Stimulated activated CD8-positive, alpha-beta memory T cell treated with anti-CD3 and anti-CD28 coated beads, Interleukin-15, amount 100 ng/mL, for 24 hours (primary cell): ENCODE data around the gene MYO18B.

Experiments
- DNase-seq: peaks from one replicate; pipeline ENCODE4 v3.0.0-alpha.2; 2020; ENCODE audit warnings: low read depth

The MYO18B gene

GRCh38 chr22:25824828-25825423, 82.9 kb downstream of the MYO18B start:
- no peak for DNase-seq

- no peak for DNase-seq
Measured at GRCh38 chr22:25827415-25827814, 85.4 kb downstream of the MYO18B start.

- DNase-seq: no peak
Measured at GRCh38 chr22:25828422-25828821, 86.4 kb downstream of the MYO18B start.

DNA sequence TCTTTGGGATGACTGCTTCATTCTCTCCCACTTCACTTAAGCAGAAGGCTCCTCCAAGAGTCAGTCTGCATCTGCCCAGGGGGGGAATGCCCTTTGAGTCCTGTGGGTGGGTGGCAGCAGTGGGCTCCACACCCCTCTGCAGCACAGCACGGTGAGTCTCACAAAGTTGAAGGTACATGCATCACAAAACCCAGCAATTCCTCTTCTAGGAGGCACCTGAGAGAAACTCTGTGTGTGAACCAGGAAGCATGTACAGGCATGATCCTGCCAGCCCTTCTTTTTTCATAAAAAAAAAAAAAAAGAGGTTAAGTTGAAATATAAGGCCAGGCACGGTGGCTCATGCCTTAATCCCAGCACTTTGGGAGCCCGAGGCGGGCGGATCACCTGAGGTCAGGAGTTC, 87.2 kb downstream of the MYO18B start:
- DNase-seq: no peak

GRCh38 chr22:25829808-25830777, 88.1 kb downstream of the MYO18B start:
- no peak for DNase-seq

DNA sequence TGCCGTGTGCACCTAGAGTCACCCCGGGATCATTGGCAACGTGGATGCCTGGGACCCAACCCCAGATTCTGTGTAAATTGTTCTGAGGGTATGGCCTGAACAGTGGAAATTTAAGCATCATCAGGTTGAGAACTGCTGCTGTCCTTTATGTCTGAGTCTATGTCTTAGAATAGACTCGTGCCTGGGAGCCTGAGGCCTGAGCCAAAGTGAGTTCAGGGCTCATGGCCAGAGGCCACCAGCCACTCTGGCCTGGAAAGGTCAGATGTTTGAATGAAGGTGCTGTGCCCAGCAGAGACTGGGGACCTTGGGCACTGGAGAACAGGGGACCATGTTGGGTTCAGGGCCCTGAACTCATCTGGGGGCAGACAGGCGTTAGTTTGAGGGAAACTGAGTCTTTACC, 91.1 kb downstream of the MYO18B start:
- no peak for DNase-seq

- DNase-seq: no peak
Measured at GRCh38 chr22:25833676-25834075, 91.7 kb downstream of the MYO18B start.

DNA sequence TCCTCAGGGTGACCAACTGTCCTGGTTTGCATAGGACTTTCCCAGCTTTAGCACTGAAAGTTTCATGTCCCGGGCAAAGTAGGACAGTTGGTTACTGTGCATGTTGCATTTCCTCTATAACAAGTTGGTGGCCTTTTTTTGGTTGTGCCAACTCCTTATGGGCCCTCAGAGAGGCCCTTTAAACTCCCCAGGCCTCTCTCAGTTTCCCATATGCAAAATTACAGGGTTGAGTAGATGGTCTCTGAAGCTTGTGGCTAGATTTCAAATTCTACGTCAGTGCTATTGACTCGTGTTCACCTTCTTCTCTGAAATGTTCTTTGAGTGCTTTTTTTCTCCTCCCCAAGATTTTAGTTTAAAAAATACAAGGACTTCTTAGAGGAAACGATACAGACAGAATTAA, 92.5 kb downstream of the MYO18B start:
- no peak for DNase-seq

DNA sequence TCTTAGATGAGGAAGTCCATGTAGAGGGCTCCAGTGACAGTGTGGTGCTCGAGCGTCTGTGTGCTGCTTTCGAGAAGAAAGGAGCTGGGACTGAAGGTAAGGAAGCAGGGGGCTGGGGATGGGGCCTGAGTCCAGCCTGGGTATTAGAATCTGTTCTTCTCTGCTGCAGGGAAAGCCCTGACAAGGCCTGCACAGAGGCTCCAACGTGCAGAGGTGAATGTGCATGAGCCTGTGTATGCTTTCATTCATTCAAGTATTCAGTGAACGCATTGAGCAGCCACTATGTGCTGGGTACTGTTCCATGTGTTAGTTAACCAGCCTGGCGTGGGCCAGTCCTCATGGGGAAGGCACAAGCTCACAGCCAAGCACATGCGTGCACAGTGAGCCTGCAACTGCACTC, 93.4 kb downstream of the MYO18B start:
- DNase-seq: no peak

DNA sequence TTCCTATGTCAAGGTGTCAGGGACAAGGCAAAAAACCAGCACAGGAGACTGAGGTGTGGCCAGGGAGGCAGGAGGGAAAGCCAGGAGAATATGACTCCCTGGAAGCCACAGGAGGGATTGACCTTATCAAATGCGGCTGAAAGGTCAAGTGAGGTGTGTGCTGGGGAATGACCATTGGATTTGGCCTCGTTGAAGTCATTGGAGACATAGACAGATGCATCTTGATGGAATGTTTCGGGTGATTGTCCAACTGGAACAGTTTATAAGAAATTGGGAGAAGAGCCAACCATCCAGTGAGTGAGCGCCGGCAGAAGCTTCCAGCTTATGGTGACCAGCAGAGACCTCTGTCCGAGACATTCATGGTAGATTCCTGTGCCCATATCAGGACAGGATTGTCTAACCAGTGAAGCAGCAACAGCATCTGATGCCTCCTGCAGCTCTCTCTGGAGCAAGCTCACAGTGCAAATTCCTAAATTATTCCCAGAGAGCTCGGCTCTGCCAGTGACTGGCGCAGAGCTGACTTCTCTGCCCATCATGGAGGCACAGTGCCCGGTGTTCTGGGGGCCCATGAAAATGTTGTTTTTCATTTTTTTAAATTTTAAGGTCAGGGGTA, 95.4 kb downstream of the MYO18B start:
- DNase-seq: no peak

- no peak for DNase-seq
Measured at GRCh38 chr22:25838960-25839741, 97.2 kb downstream of the MYO18B start.

DNA sequence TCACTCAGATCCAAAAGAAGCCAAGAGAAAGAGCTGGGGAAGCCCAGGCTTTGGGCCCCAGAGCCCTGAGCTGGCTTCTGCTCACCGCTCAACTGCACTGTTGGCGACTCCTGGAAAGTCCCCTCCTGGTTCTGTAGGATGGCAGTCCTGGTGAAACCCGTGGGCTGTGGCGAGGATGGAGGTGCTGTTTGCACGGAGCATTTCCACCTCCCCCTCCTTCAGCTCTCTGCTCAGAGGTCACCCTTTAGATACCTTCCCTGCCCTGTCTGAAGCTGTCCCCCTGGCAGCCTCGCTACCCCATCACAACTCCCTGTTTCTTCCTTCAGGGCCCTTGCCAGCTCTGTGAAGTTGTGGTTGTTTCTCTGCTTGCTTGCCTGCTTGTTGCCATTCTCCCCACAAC, 97.8 kb downstream of the MYO18B start:
- no peak for DNase-seq

- no peak for DNase-seq
Measured at GRCh38 chr22:25840167-25840566, 98.2 kb downstream of the MYO18B start.

DNA sequence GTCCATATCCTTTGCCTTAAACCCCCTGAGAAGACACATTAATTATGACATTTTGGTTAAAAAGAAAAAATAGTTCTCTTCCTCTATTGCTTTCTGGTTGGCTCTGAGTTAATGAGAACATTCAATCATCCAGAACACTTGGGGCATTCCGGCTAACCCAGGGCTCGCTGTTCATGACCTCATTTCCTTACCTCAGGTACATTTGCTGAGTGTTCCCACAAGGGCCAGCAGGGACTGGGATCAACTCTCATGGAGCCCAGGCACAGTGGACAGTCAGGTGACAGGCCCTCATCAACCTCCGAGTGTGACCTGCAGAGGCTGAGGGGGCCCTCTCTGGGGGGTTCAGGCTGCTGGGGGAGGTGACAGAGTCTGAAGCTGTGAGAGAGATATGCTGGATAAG, 98.9 kb downstream of the MYO18B start:
- no peak for DNase-seq

- DNase-seq: no peak
Measured at GRCh38 chr22:25841775-25842174, 99.8 kb downstream of the MYO18B start.

DNA sequence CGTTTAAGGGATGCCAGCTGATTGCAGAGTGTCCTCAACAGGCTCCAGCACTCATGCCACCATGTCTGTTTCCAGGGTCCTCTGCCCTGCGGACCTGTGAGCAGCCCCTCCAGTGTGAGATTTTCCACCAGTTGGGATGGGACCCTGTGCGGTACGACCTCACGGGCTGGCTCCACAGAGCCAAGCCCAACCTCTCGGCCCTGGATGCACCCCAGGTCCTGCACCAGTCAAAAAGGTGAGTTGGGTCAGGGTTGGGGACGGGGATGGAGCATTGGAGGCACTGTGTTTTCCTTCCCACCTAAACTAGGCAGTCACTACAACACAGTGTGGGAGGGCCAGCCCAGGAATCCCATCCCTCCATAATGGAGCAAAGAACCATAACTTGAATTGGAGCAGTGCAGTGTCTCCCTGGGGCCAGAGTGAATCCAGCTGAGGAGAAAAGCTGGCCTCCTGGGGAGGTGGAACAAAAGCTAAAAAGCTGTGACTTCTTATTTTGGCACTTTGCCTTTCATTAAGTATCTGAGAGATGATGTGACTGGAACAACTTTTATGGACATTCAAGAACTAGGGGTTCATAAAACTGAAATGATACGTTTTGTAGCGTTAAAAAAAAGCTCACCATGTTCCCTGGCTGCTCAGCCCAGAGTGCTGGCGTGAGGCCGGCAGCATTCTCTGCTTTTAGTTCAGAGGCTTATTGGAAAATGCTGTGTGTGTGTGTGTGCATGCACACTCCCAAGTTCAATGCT, 101.8 kb downstream of the MYO18B start:
- no peak for DNase-seq

- no peak for DNase-seq
Measured at GRCh38 chr22:25844601-25845000, 102.6 kb downstream of the MYO18B start.

GRCh38 chr22:25845985-25846745, 104.2 kb downstream of the MYO18B start:
- no peak for DNase-seq

DNA sequence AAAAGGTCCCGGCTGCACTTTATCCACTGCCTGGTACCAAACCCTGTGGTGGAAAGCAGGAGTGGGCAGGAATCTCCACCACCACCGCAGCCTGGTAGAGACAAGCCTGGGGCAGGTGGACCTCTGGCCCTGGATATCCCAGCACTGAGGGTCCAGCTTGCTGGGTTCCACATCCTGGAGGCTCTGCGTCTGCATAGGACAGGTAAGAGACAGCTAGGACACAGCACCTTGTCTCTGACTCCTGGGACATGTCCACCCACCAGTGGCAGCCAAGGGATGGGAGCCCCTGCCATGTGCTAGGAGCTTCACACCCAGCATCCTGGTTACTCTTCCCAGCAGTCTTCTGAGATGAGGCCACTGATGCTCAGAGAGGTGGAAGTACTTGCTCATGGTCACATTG, 105.5 kb downstream of the MYO18B start:
- no peak for DNase-seq

- DNase-seq: no peak
Measured at GRCh38 chr22:25848954-25849353, 107.0 kb downstream of the MYO18B start.

- no peak for DNase-seq
Measured at GRCh38 chr22:25849522-25849921, 107.5 kb downstream of the MYO18B start.
